Body of pancreas (tissue), 4 donors: ENCODE data around the gene AUTS2. TPM values are rescaled to one million over a fixed set of nuclear protein-coding genes. Genes with fewer than 3 reads are reported as not detected.

Source experiments
- ATAC-seq: fragments of 150-250 bp; one replicate; pipeline ENCODE4 v1.9.1; 2016
- DNase-seq, 4 donors: peaks; one replicate each; pipeline ENCODE4 v3.0.0-alpha.2; 2019
- H3K27ac ChIP-seq, 4 donors: fragments of 200-600 bp; sonication (generic); 1 replicate in 3 of 4; 2 replicates in 1 of 4; pipeline versions ENCODE4 v1.5.1 to v1.6.1; 2016 to 2019; ENCODE audit warnings: mild to moderate bottlenecking in 1 of 4, mixed read lengths in 1 of 4, moderate library complexity in 1 of 4
- H3K27me3 ChIP-seq, 2 donors: fragments of 200-600 bp; sonication (generic); one replicate each; pipeline ENCODE4 v1.6.0; 2016; ENCODE audit warnings: mild to moderate bottlenecking in 1 of 2
- H3K36me3 ChIP-seq, 2 donors: fragments of 200-600 bp; sonication (generic); replicated peaks in 1 of 2; 2 replicates each; pipeline ENCODE4 v1.5.1; 2016; ENCODE audit warnings: low read depth in 2 of 2; ENCODE audit not compliant: insufficient read depth in 1 of 2
- H3K4me1 ChIP-seq: fragments of 200-600 bp; sonication (generic); one replicate; pipeline ENCODE4 v1.6.0; 2016
- H3K4me3 ChIP-seq, 2 donors: fragments of 200-600 bp; sonication (generic); 1 replicate in 1 of 2; 2 replicates in 1 of 2; pipeline ENCODE4 v1.5.1; 2016 to 2019
- H3K9me3 ChIP-seq, 3 donors: fragments of 200-600 bp; sonication (generic); 1 replicate in 2 of 3; 2 replicates in 1 of 3; pipeline ENCODE4 v1.5.1; 2016
- CTCF ChIP-seq, 7 experiments: fragments of 450-650 bp in 4 of 7; fragments of 200-600 bp in 3 of 7; sonication (generic) in 3 of 7; IDR thresholded peaks; one replicate each; pipeline ENCODE4 v1.5.1; 2016 to 2019; ENCODE audit warnings: antibody characterized with exemption in 7 of 7
- POLR2A ChIP-seq, 3 donors: fragments of 450-650 bp; IDR thresholded peaks; one replicate each; pipeline ENCODE4 v1.6.1; 2016; ENCODE audit warnings: antibody characterized with exemption in 3 of 3, mild to moderate bottlenecking in 2 of 3
- WGBS, 2 donors: methylation state at CpG; one replicate each; pipeline ENCODE4 v1.1.5; 2017; 5-methylcytosine and 5-hydroxymethylcytosine counted together
- intact Hi-C: fragments of 100-400 bp; cut with DNase I; formaldehyde crosslinking; loops from one replicate; pipeline ENCODE4 v1.15.1; 2023
- total RNA-seq, 2 donors: library from RNA; depleted of rRNA; stranded (reverse); fragments of >200 nt; gene quantifications; one replicate each; pipeline ENCODE4 v1.1.0, GENCODE V29; 2016

The AUTS2 gene
- total RNA-seq, 2 donors from 2014 or later, result 11.7 to 18.5 TPM

GRCh38 chr7:70341446-70341845 lies 743.2 kb downstream of the AUTS2 start:
- no peak overlapping the region for H3K4me3 ChIP-seq
- no peaks in the 10 kb centered on the region for H3K4me1 ChIP-seq
- no peak for DNase-seq
- no peaks in the 10 kb centered on the region for H3K36me3 ChIP-seq
- H3K9me3 ChIP-seq, result no peaks in the 10 kb centered on the region
- no peak for TF ChIP-seq CTCF (IDR thresholded peaks at IDR 0.05)
- no peak for TF ChIP-seq POLR2A (IDR thresholded peaks at IDR 0.05)
- no peaks in the 10 kb centered on the region for H3K27me3 ChIP-seq
- intact Hi-C loops, result no loop called here
- WGBS, 2 donors, result 71 to 77% methylated on average over 2 of the region's 2 CpGs
- no peak for ATAC-seq
- H3K27ac ChIP-seq, result no peak overlapping the region

GRCh38 chr7:70343519-70343918 lies 745.2 kb downstream of the AUTS2 start:
- Histone ChIP-seq H3K27ac (no peak overlapping the region), H3K36me3 (no peaks in the 10 kb centered on the region), H3K27me3 (no peaks in the 10 kb centered on the region), H3K4me1 (no peaks in the 10 kb centered on the region), H3K4me3 (no peak overlapping the region), H3K9me3 (no peaks in the 10 kb centered on the region)
- ATAC-seq, result no peak
- no peak for DNase-seq
- whole genome bisulfite sequencing, 2 donors, result 42 to 47% methylated on average over 2 of the region's 2 CpGs
- intact Hi-C loops, result no loop called here
- TF ChIP-seq POLR2A (IDR thresholded peaks at IDR 0.05) (no peak), CTCF (IDR thresholded peaks at IDR 0.05) (no peak)

GRCh38 chr7:70344726-70345125 lies 746.5 kb downstream of the AUTS2 start:
- no peaks in the 10 kb centered on the region for H3K9me3 ChIP-seq
- DNase-seq (no peak), ATAC-seq (no peak)
- no peak overlapping the region for H3K27ac ChIP-seq
- intact Hi-C loops, result no loop called here
- H3K4me3 ChIP-seq, result no peak overlapping the region
- H3K27me3 ChIP-seq, result no peaks in the 10 kb centered on the region
- TF ChIP-seq POLR2A (IDR thresholded peaks at IDR 0.05) (no peak), CTCF (IDR thresholded peaks at IDR 0.05) (no peak)
- H3K4me1 ChIP-seq, result no peaks in the 10 kb centered on the region
- no peaks in the 10 kb centered on the region for H3K36me3 ChIP-seq
- 47 to 64% methylated on average over 2 of the region's 2 CpGs for WGBS, 2 donors

GRCh38 chr7:70346844-70347462 lies 748.7 kb downstream of the AUTS2 start:
- intact Hi-C loops, result no loop called here
- Histone ChIP-seq H3K4me1 (no peaks in the 10 kb centered on the region), H3K9me3 (no peaks in the 10 kb centered on the region), H3K4me3 (no peak overlapping the region), H3K36me3 (no peaks in the 10 kb centered on the region), H3K27me3 (no peaks in the 10 kb centered on the region), H3K27ac (no peak overlapping the region)
- ATAC-seq (no peak), DNase-seq (no peak)
- TF ChIP-seq CTCF (IDR thresholded peaks at IDR 0.05) (no peak), POLR2A (IDR thresholded peaks at IDR 0.05) (no peak)
- 67 to 78% methylated on average over 5 of the region's 5 CpGs for WGBS, 2 donors
